ENCODE data around the gene HUNK. TPM values are rescaled to one million over a fixed set of nuclear protein-coding genes. Genes with fewer than 3 reads are reported as not detected.

The HUNK gene
- total RNA-seq, 1 donor from 2014 or later, result 0.64 TPM

DNA sequence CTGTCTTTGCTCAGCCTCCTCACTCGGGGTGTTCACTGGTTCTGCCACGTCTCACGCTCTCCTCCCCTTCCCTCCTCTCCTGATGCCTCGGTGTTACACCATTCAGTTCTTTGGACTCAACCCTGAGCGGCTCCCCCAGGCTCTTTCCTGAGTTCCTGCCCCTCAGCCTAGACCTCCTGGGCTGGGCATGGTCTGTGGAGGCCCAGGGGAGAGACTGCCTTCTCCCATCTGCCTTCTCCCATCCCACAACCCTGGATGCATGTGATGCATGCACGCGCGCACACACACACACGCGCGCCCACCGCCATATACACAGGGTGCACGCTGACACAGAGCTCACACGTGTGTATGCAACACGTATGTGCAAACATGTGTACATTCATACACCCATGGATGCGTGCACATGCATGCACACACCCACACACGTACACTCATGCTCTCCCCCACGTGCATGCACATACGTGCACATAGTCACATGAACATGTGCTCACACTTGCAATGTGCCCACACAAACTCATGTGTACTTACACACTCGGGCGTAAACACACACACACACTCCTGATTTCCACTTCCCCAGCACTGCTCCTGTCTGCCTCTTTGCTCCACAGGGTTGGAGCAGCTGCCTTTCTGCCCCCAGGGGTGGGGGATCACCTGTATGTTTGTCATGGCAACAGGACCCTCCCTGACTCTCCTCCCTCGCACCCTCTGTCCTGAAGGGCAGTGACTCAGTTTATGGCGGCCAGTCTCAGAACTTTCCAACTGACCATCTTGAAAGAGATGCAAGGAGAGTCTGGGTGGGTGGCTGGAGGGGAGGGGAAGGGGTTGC lies 59.0 kb downstream of the HUNK start:
- DNase-seq (ENCODE audit: low spot score in 2 of 2), result no peak
- Histone ChIP-seq H3K4me1 (no peaks in the 10 kb centered on the region), H3K36me3 (no peaks in the 10 kb centered on the region), H3K4me3 (no peak overlapping the region), H3K27ac (no peak overlapping the region), H3K9me3 (no peaks in the 10 kb centered on the region), H3K27me3 (no peaks in the 10 kb centered on the region)
- no peak for TF ChIP-seq CTCF (IDR thresholded peaks at IDR 0.05)
- intact Hi-C loops (cut with DNase I), result no loop called here

GRCh38 chr21:31932470-31932764 lies 59.6 kb downstream of the HUNK start:
- Histone ChIP-seq H3K36me3 (no peaks in the 10 kb centered on the region), H3K9me3 (no peaks in the 10 kb centered on the region), H3K27me3 (no peaks in the 10 kb centered on the region), H3K27ac (no peak overlapping the region), H3K4me3 (no peak overlapping the region), H3K4me1 (no peaks in the 10 kb centered on the region)
- no peak for DNase-seq (ENCODE audit: low spot score in 2 of 2)
- no peak for TF ChIP-seq CTCF (IDR thresholded peaks at IDR 0.05)
- intact Hi-C loops (cut with DNase I), result no loop called here

DNA sequence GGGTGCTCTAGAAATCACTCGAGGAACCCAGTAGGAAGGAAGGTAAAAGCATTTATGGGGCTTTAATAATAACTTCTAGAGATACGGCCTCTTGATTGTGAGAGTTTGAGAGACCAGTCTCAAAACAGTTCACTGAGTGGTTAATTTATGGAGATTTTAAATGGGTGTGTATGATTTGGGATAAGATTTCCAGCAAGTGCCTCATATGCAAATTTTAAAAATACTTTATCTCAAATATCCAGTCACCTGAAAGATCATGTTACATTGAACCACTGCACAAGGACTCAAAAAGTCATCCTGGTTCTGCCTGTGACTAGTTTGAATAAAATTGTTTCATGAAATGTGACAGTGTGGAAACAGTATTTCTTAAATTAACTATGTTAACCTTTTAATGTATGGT lies 64.5 kb downstream of the HUNK start:
- Histone ChIP-seq H3K9me3 (no peaks in the 10 kb centered on the region), H3K4me1 (no peaks in the 10 kb centered on the region), H3K36me3 (no peaks in the 10 kb centered on the region), H3K27me3 (no peaks in the 10 kb centered on the region), H3K27ac (no peak overlapping the region), H3K4me3 (no peak overlapping the region)
- DNase-seq (ENCODE audit: low spot score in 2 of 2), result no peak
- intact Hi-C loops (cut with DNase I), result no loop called here
- TF ChIP-seq CTCF (IDR thresholded peaks at IDR 0.05), result no peak

- H3K4me3 ChIP-seq, result no peak overlapping the region
- DNase-seq (ENCODE audit: low spot score in 2 of 2), result no peak
- no peak overlapping the region for H3K27ac ChIP-seq
- H3K4me1 ChIP-seq, result no peaks in the 10 kb centered on the region
- no peaks in the 10 kb centered on the region for H3K36me3 ChIP-seq
- H3K27me3 ChIP-seq, result no peaks in the 10 kb centered on the region
- no peaks in the 10 kb centered on the region for H3K9me3 ChIP-seq
- intact Hi-C loops (cut with DNase I), result no loop called here
- TF ChIP-seq CTCF (IDR thresholded peaks at IDR 0.05), result no peak
Observed at GRCh38 chr21:31938330-31939301, 65.8 kb downstream of the HUNK start.

- no peak for TF ChIP-seq CTCF (IDR thresholded peaks at IDR 0.05)
- Histone ChIP-seq H3K4me1 (no peaks in the 10 kb centered on the region), H3K27ac (no peak overlapping the region), H3K36me3 (no peaks in the 10 kb centered on the region), H3K4me3 (no peak overlapping the region), H3K27me3 (no peaks in the 10 kb centered on the region), H3K9me3 (no peaks in the 10 kb centered on the region)
- DNase-seq (ENCODE audit: low spot score in 2 of 2), result no peak
- intact Hi-C loops (cut with DNase I), result no loop called here
Observed at GRCh38 chr21:31941694-31942093, 68.9 kb downstream of the HUNK start.
